Adipose tissue (tissue), 3 donors: ENCODE results near the gene YTHDF1. TPM values are rescaled to one million over a fixed set of nuclear protein-coding genes. Genes with fewer than 3 reads are reported as not detected.
"Not testable (repeated sequence)": the region's sequence is repeated elsewhere in the genome, so short reads cannot be mapped to it uniquely, and the experiment has no call there.

Source experiments
- H3K27ac ChIP-seq: one replicate; pipeline ENCODE4 v1.5.1; 2013; ENCODE audit warnings: low read depth, low read length
- WGBS, 3 donors: extraction: QIAGEN DNeasy Blood & Tissue Kit; methylation state at CpG; one replicate each; pipeline ENCODE4 v1.1.7; 2013; 5-methylcytosine and 5-hydroxymethylcytosine counted together
- polyA plus RNA-seq, 3 donors: library from polyadenylated mRNA; stranded (reverse); fragments of 200-250 nt; gene quantifications; one replicate each; pipeline ENCODE4 v1.2.3, GENCODE V29; 2013
- donor health status: healthy with polysubstance abuse.
- donor health status: Bipolar disorder and iron deficiency.
- donor health status: healthy.

YTHDF1 gene
- polyA plus RNA-seq, 3 donors, result 10.6 to 21.3 (median 16.8) TPM

GRCh38 chr20:63234693-63235398 is 18.9 kb upstream of the YTHDF1 start:
- 8 to 27% (median 21%) methylated on average over 18 to 20 of the region's 20 CpGs for WGBS, 3 donors
- H3K27ac ChIP-seq, result no peak overlapping the region

DNA sequence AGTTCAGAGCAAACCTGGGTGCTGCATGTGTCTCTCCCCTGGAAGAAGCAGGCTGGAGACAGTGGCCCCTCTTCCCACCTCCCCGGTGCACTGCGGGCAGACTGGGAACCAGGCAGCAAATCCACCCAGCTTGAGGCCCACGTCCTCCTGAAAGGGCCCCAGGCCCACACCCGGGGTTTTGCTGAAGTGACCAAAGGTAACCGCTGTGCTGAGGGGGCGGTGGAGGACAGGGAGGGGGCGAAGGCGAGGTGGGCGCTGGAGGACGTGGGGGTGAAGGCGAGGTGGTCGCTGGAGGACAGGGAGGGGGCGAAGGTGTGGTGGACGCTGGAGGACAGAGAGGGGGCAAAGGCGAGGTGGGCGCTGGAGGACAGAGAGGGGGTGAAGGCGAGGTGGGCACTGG is 18.0 kb upstream of the YTHDF1 start:
- WGBS, 3 donors, result 80 to 86% (median 85%) methylated on average over 16 to 17 of the region's 17 CpGs
- H3K27ac ChIP-seq, result no peak overlapping the region

DNA sequence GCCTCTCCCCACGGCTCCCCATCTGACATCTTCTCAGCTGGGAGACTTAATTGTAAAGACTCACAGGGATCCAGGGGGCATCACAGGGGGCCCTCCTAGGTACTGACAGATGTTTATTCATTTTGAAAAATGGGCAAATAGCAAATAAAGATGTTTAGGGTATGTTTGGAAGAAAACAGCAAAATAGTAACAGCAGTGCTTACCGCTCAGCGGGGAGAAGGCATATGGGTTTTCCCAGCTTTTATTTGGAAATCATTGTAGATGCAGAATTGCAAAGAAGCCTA is 17.1 kb upstream of the YTHDF1 start:
- no peak overlapping the region for H3K27ac ChIP-seq
- 61 to 73% (median 72%) methylated on average over 3 of the region's 3 CpGs for WGBS, 3 donors

- WGBS, 3 donors, result 45 to 52% (median 46%) methylated on average over 18 of the region's 18 CpGs
These were observed 16.5 kb upstream of the YTHDF1 start for GRCh38 chr20:63232235-63233060.

DNA sequence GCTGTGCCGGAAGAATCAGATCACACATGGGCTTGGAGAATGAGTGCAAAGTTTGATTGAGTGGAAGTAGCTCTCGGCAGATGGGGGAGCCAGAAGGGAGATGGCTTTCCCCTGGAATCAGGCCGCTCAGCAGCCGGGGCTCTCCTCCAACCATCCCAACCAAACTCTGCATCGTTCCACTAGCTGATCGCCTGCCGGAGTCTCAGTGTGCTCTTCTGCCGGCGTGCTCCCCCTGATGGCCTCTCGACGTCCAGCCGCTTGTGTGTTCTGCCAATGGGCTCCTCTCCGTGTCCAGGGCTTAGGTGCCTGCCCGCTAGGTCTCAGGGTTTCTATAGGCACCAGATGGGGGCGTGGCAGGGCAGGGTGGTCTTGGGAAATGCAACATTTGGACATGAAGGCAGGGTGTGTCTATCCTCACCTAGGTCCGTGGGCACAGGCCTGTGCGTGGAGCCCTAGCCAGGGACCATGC is 14.9 kb upstream of the YTHDF1 start:
- no peak overlapping the region for H3K27ac ChIP-seq
- 8 to 14% (median 12%) methylated on average over 17 of the region's 17 CpGs for WGBS, 3 donors

More at GRCh38 chr20:63232235-63233060, 16.5 kb upstream of the YTHDF1 start:
- no peak overlapping the region for H3K27ac ChIP-seq

- H3K27ac ChIP-seq, result no peak overlapping the region
- WGBS, 3 donors, result 51 to 60% (median 57%) methylated on average over 13 of the region's 13 CpGs
These were observed 12.9 kb upstream of the YTHDF1 start for GRCh38 chr20:63228806-63229205.

DNA sequence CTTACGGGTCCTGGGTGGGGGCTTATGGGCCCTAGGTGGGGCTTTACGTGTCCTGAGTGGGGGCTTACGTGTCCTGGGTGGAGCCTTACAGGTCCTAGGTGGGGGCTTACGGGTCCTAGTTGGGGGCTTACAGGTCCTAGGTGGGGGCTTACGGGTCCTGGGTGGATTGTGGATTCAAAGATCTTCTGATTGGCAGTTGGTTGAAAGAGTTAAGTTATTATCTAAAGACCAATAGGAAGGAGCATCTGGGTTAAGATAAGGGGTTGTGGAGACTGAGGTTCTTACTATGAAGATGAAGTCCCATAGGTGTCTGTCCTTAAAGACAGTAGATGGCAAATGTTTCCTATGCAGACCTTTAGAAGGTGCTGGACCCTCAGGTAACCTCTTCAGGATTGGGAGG is 11.3 kb upstream of the YTHDF1 start:
- 85 to 91% (median 86%) methylated on average over 5 of the region's 5 CpGs for WGBS, 3 donors
- no peak overlapping the region for H3K27ac ChIP-seq

DNA sequence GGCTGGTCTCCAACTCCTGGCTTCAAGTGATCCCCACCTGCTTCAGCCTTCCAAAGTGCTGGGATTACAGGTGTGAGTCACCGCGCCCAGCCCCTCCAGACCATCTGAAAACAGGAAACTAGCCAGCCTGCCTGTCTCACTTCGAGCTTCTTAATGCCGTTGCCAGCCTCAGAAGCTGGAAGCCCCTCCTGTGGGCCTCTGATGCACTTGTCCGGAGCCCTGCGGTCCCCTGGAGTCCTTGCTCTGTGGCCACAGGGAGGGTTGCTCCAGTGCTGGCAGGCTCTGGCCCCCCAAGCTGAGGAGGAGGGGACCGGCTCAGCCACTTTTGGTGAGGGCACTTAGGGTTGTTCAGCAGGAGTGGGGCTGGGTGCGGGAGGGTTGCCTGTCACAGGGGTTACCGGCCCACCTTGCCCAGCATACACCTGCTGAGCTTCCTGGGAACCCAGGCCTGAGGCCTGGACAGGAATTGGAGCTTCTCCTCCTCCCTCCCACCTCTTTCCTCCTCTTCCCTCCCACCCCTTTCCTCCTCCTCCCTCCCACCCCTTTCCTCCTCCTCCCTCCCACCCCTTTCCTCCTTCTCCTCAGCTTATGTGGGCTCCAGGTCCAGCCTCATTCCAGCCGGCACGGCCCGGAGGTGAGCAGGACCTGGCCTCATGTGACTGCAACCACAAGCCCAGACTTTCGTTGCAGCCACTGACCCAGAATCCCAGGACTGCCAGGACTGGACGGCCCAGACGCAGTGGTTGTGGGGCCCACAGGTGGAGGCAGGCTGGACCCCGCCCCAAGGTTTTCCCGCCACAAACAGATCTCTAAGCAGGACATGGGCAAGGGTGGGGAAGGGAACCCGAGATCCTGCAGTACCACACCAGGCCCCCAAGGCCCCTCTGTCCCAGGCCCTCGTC is 10.4 kb upstream of the YTHDF1 start:
- no peak overlapping the region for H3K27ac ChIP-seq
- 76 to 90% (median 85%) methylated on average over 17 to 19 of the region's 19 CpGs for WGBS, 3 donors

GRCh38 chr20:63225082-63225454 is 9.1 kb upstream of the YTHDF1 start:
- 29 to 44% (median 40%) methylated on average over 7 of the region's 7 CpGs for WGBS, 3 donors
- H3K27ac ChIP-seq, result no peak overlapping the region

DNA sequence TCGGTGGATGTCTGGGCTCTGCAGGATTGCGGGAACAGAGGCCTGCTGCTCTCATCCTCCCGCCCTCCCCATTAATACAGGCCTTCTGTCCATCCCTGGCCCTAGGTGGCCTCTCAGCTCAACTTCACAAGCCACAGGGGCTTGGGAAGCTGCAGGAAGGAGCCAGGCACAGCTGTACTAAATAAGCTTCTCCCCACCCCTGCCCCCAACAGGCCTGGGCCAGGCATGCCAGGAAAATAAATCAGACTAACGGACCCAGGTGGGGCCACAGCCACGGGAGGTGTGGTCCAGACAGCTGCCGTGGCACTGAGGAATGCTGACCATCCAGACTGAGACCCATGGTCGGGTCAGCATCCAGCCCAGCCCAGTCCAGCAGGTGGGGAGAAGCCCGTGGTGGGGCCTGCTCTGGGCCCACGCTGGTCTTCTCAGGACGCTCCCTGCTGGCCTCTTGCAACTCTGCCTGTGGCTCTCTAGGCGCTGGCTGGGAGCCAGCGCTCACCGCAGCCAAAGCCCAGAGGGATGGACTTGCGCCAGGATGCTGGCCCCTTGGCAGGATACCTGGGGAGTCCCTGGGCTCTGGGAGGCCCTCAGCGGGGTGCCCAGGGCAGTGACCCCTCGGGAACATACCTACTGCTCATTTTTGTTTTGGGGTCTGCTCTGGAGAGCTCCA is 8.6 kb upstream of the YTHDF1 start:
- H3K27ac ChIP-seq, result no peak overlapping the region
- WGBS, 3 donors, result 23 to 39% (median 32%) methylated on average over 16 of the region's 16 CpGs

GRCh38 chr20:63223826-63224207 is 7.9 kb upstream of the YTHDF1 start:
- WGBS, 3 donors, result 74 to 84% (median 81%) methylated on average over 6 of the region's 6 CpGs
- H3K27ac ChIP-seq, result no peak overlapping the region

DNA sequence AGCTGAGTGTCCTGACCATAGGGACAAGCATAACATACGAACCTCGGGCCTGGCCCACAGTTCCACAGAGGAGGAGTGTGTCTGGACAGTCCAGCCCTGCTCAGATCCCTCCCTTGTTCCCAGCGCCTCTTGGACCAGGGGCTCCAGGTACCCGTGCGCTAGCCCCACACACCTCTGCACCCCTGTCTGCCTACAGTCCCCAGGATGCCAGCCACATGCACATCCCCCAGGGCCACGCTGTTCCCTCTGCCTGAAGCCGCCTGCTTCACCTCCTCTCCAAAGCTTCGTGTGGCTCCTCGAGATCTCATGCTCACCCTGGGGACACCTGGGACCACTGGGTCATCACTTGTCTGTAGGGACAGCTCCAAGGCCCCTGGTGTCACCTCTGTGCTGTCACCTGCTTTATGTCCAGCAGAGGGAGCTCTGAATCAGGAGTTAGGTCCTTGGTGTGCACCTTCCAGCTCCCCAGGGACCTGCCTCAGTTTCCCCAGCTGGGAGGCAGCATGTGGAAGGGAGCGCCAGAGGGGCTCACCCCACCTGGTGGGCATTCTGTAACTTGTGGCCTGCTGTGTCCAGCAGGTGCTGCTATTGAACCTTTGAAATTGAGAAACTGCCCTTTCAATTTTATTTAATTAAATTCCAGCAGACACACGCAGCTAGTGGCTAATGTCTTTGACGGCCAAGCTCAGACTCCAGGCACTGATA is 7.3 kb upstream of the YTHDF1 start:
- 45 to 54% (median 51%) methylated on average over 12 of the region's 12 CpGs for WGBS, 3 donors
- no peak overlapping the region for H3K27ac ChIP-seq

- H3K27ac ChIP-seq, result no peak overlapping the region
- WGBS, 3 donors, result 52 to 70% (median 62%) methylated on average over 7 of the region's 7 CpGs
These were observed 6.6 kb upstream of the YTHDF1 start for GRCh38 chr20:63222541-63222940.

GRCh38 chr20:63221400-63222053 is 5.6 kb upstream of the YTHDF1 start:
- WGBS, 3 donors, result 61 to 68% (median 65%) methylated on average over 12 of the region's 12 CpGs

DNA sequence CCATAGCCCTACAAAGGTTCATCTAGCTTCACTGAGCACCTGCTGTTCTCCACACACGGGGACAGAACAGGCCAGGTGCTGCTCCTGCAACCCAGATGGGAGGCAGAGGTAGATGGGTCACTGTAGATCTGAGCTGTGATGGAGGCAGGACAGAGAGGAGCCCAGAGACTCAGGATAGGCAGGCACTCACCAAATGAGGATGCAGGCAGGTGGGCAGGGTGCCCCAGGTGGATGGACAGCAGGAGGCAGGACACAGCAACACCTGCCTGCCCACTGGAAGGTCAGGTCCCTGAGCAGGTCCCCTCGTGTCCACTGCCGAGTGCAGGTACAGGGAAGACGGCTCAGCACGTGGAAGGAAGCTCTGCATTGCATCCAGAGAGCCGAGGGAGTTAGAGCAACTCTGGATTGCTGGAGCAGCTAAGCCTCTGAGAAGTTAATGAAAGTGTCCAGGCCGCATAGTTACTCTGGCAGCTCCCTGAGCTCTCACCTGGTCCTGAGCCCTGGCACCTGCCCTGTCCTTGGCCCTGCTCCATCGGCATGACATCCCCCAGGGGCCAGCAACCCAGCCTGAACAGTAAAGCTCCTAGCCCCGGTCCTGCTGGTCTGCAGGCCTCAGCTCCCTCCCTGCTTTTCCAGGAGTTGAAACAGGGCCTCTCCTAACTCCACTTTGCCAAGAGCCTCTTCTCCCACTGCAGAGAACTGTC is 4.9 kb upstream of the YTHDF1 start:
- WGBS, 3 donors, result 50 to 62% (median 57%) methylated on average over 9 of the region's 9 CpGs
- no peak overlapping the region for H3K27ac ChIP-seq

More at GRCh38 chr20:63221400-63222053, 5.6 kb upstream of the YTHDF1 start:
- not testable (repeated sequence) for H3K27ac ChIP-seq

- H3K27ac ChIP-seq, result no peak overlapping the region
- WGBS, 3 donors, result 75 to 79% (median 76%) methylated on average over 25 of the region's 25 CpGs
These were observed 4.1 kb upstream of the YTHDF1 start for GRCh38 chr20:63219866-63220521.
